ENCODE data around the gene INPP5D. TPM values are rescaled to one million over a fixed set of nuclear protein-coding genes. Genes with fewer than 3 reads are reported as not detected.

The INPP5D gene
- total RNA-seq, 1 donor from 2014 or later, result 61.2 TPM

GRCh38 chr2:233101141-233101540 is 41.0 kb downstream of the INPP5D start:
- Mint-ChIP-seq H3K36me3 (ENCODE audit: low read depth) (peaks cover 48% of the 10 kb centered on the region), H3K27me3 (ENCODE audit: insufficient read depth) (no peaks in the 10 kb centered on the region), H3K4me3 (no peak overlapping the region), H3K9me3 (no peaks in the 10 kb centered on the region), H3K4me1 (ENCODE audit: low read depth) (peaks cover 62% of the 10 kb centered on the region), H3K27ac (no peak overlapping the region)
- no peak for DNase-seq (ENCODE audit: low spot score)
- intact Hi-C loops (cut with micrococcal nuclease), result loop anchor here (2.0 kb wide), 1 partner anchor 40 kb away; the partner anchor contains the start of gene INPP5D

GRCh38 chr2:233101816-233102215 is 41.7 kb downstream of the INPP5D start:
- Mint-ChIP-seq H3K27ac (no peak overlapping the region), H3K36me3 (ENCODE audit: low read depth) (peaks cover 50% of the 10 kb centered on the region), H3K4me1 (ENCODE audit: low read depth) (peaks cover 59% of the 10 kb centered on the region), H3K27me3 (ENCODE audit: insufficient read depth) (no peaks in the 10 kb centered on the region), H3K9me3 (no peaks in the 10 kb centered on the region), H3K4me3 (no peak overlapping the region)
- intact Hi-C loops (cut with micrococcal nuclease), result loop anchor here (2.0 kb wide), 1 partner anchor 41 kb away; the partner anchor contains the start of gene INPP5D
- no peak for DNase-seq (ENCODE audit: low spot score)

- intact Hi-C loops (cut with micrococcal nuclease), result no loop called here
- no peak overlapping the region for H3K27ac Mint-ChIP-seq
- no peaks in the 10 kb centered on the region for H3K27me3 Mint-ChIP-seq (ENCODE audit: insufficient read depth)
- DNase-seq (ENCODE audit: low spot score), result no peak
- H3K36me3 Mint-ChIP-seq (ENCODE audit: low read depth), result peaks cover 36% of the 10 kb centered on the region
- no peak overlapping the region for H3K4me3 Mint-ChIP-seq
- peaks cover 46% of the 10 kb centered on the region for H3K4me1 Mint-ChIP-seq (ENCODE audit: low read depth)
- H3K9me3 Mint-ChIP-seq, result no peaks in the 10 kb centered on the region
These were observed 45.2 kb downstream of the INPP5D start for GRCh38 chr2:233105156-233105895.

GRCh38 chr2:233105930-233106329 is 45.8 kb downstream of the INPP5D start:
- Mint-ChIP-seq H3K9me3 (no peaks in the 10 kb centered on the region), H3K4me3 (no peak overlapping the region), H3K27me3 (ENCODE audit: insufficient read depth) (no peaks in the 10 kb centered on the region), H3K27ac (no peak overlapping the region), H3K36me3 (ENCODE audit: low read depth) (peaks cover 30% of the 10 kb centered on the region), H3K4me1 (ENCODE audit: low read depth) (peaks cover 40% of the 10 kb centered on the region)
- no peak for DNase-seq (ENCODE audit: low spot score)
- intact Hi-C loops (cut with micrococcal nuclease), result no loop called here

GRCh38 chr2:233107011-233107410 is 46.9 kb downstream of the INPP5D start:
- Mint-ChIP-seq H3K4me1 (ENCODE audit: low read depth) (peaks cover 34% of the 10 kb centered on the region), H3K27me3 (ENCODE audit: insufficient read depth) (no peaks in the 10 kb centered on the region), H3K36me3 (ENCODE audit: low read depth) (peaks cover 27% of the 10 kb centered on the region), H3K27ac (peak overlapping the region; percentile 51), H3K9me3 (no peaks in the 10 kb centered on the region), H3K4me3 (no peak overlapping the region)
- no peak for DNase-seq (ENCODE audit: low spot score)
- intact Hi-C loops (cut with micrococcal nuclease), result no loop called here

- Mint-ChIP-seq H3K27ac (no peak overlapping the region), H3K36me3 (ENCODE audit: low read depth) (peaks cover 23% of the 10 kb centered on the region), H3K9me3 (no peaks in the 10 kb centered on the region), H3K4me1 (ENCODE audit: low read depth) (peaks cover 30% of the 10 kb centered on the region), H3K4me3 (no peak overlapping the region), H3K27me3 (ENCODE audit: insufficient read depth) (no peaks in the 10 kb centered on the region)
- intact Hi-C loops (cut with micrococcal nuclease), result no loop called here
- no peak for DNase-seq (ENCODE audit: low spot score)
These were observed 47.7 kb downstream of the INPP5D start for GRCh38 chr2:233107831-233108300.

- Mint-ChIP-seq H3K4me1 (ENCODE audit: low read depth) (peaks cover 31% of the 10 kb centered on the region), H3K36me3 (ENCODE audit: low read depth) (peaks cover 20% of the 10 kb centered on the region), H3K27me3 (ENCODE audit: insufficient read depth) (no peaks in the 10 kb centered on the region), H3K27ac (peak overlapping the region; percentile 24), H3K9me3 (no peaks in the 10 kb centered on the region), H3K4me3 (no peak overlapping the region)
- intact Hi-C loops (cut with micrococcal nuclease), result no loop called here
- no peak for DNase-seq (ENCODE audit: low spot score)
These were observed 48.7 kb downstream of the INPP5D start for GRCh38 chr2:233108611-233109490.

GRCh38 chr2:233111427-233111826 is 51.3 kb downstream of the INPP5D start:
- Mint-ChIP-seq H3K27ac (no peak overlapping the region), H3K27me3 (ENCODE audit: insufficient read depth) (no peaks in the 10 kb centered on the region), H3K36me3 (ENCODE audit: low read depth) (peaks cover 7% of the 10 kb centered on the region), H3K4me3 (no peak overlapping the region), H3K4me1 (ENCODE audit: low read depth) (peaks cover 52% of the 10 kb centered on the region), H3K9me3 (no peaks in the 10 kb centered on the region)
- DNase-seq (ENCODE audit: low spot score), result no peak
- intact Hi-C loops (cut with micrococcal nuclease), result no loop called here

- Mint-ChIP-seq H3K36me3 (ENCODE audit: low read depth) (peaks cover 7% of the 10 kb centered on the region), H3K4me3 (no peak overlapping the region), H3K27ac (no peak overlapping the region), H3K27me3 (ENCODE audit: insufficient read depth) (no peaks in the 10 kb centered on the region), H3K4me1 (ENCODE audit: low read depth) (peaks cover 50% of the 10 kb centered on the region), H3K9me3 (no peaks in the 10 kb centered on the region)
- intact Hi-C loops (cut with micrococcal nuclease), result no loop called here
- no peak for DNase-seq (ENCODE audit: low spot score)
These were observed 52.2 kb downstream of the INPP5D start for GRCh38 chr2:233112329-233112728.

GRCh38 chr2:233112776-233113452 is 52.8 kb downstream of the INPP5D start:
- no peak for DNase-seq (ENCODE audit: low spot score)
- H3K27me3 Mint-ChIP-seq (ENCODE audit: insufficient read depth), result no peaks in the 10 kb centered on the region
- intact Hi-C loops (cut with micrococcal nuclease), result no loop called here
- H3K4me1 Mint-ChIP-seq (ENCODE audit: low read depth), result peaks cover 55% of the 10 kb centered on the region
- no peak overlapping the region for H3K4me3 Mint-ChIP-seq
- no peaks in the 10 kb centered on the region for H3K9me3 Mint-ChIP-seq
- H3K36me3 Mint-ChIP-seq (ENCODE audit: low read depth), result peaks cover 9% of the 10 kb centered on the region
- peak overlapping the region; percentile 6 for H3K27ac Mint-ChIP-seq

- Mint-ChIP-seq H3K36me3 (ENCODE audit: low read depth) (peaks cover 18% of the 10 kb centered on the region), H3K27me3 (ENCODE audit: insufficient read depth) (no peaks in the 10 kb centered on the region), H3K4me3 (no peak overlapping the region), H3K9me3 (no peaks in the 10 kb centered on the region), H3K27ac (no peak overlapping the region), H3K4me1 (ENCODE audit: low read depth) (peaks cover 53% of the 10 kb centered on the region)
- DNase-seq (ENCODE audit: low spot score), result no peak
- intact Hi-C loops (cut with micrococcal nuclease), result no loop called here
These were observed 54.3 kb downstream of the INPP5D start for GRCh38 chr2:233114421-233114861.

GRCh38 chr2:233115121-233115520 is 55.0 kb downstream of the INPP5D start:
- intact Hi-C loops (cut with micrococcal nuclease), result no loop called here

More at GRCh38 chr2:233115121-233115520, 55.0 kb downstream of the INPP5D start:
- no peak for DNase-seq (ENCODE audit: low spot score)
- H3K4me1 Mint-ChIP-seq (ENCODE audit: low read depth), result peaks cover 56% of the 10 kb centered on the region
- H3K4me3 Mint-ChIP-seq, result no peak overlapping the region
- peaks cover 22% of the 10 kb centered on the region for H3K36me3 Mint-ChIP-seq (ENCODE audit: low read depth)
- no peaks in the 10 kb centered on the region for H3K9me3 Mint-ChIP-seq
- H3K27me3 Mint-ChIP-seq (ENCODE audit: insufficient read depth), result no peaks in the 10 kb centered on the region
- peak overlapping the region; percentile 1 for H3K27ac Mint-ChIP-seq
